Aorta (tissue), 5 donors: ENCODE measurements around the gene ZNF296. TPM values are rescaled to one million over a fixed set of nuclear protein-coding genes. Genes with fewer than 3 reads are reported as not detected.

Experiments
- ATAC-seq: fragments of 200-7000 bp; cut with Tn5 transposase; one replicate; pipeline ENCODE4 v1.9.1; 2022; ENCODE audit warnings: moderate library complexity; ENCODE audit not compliant: low FRiP score
- DNase-seq, 2 donors: peaks; one replicate each; pipeline ENCODE4 v3.0.0-alpha.2; 2020
- H3K27ac ChIP-seq, 2 donors: one replicate each; pipeline ENCODE4 v1.5.1; 2013; ENCODE audit warnings: low read length in 2 of 2, mild to moderate bottlenecking in 2 of 2, moderate library complexity in 2 of 2, control low read depth in 1 of 2, inconsistent platforms in 1 of 2, low read depth in 1 of 2
- H3K27me3 ChIP-seq, 2 donors: one replicate each; pipeline ENCODE4 v1.6.1; 2013; ENCODE audit warnings: control low read depth in 1 of 2, low read length in 1 of 2, mild to moderate bottlenecking in 1 of 2, moderate library complexity in 1 of 2; ENCODE audit not compliant: insufficient read depth in 2 of 2, control insufficient read depth in 1 of 2
- H3K36me3 ChIP-seq, 2 donors: one replicate each; pipeline ENCODE4 v1.6.1; 2013; ENCODE audit warnings: control low read depth in 1 of 2, low read length in 1 of 2, mild to moderate bottlenecking in 1 of 2; ENCODE audit not compliant: insufficient read depth in 2 of 2, control insufficient read depth in 1 of 2
- H3K4me1 ChIP-seq, 2 donors: one replicate each; pipeline ENCODE4 v1.6.1; 2013; ENCODE audit warnings: low read length in 2 of 2, control low read depth in 1 of 2, mild to moderate bottlenecking in 1 of 2, moderate library complexity in 1 of 2; ENCODE audit not compliant: insufficient read depth in 2 of 2, control insufficient read depth in 1 of 2
- H3K4me3 ChIP-seq, 2 donors: one replicate each; pipeline ENCODE4 v1.5.1; 2013; ENCODE audit warnings: low read length in 2 of 2, control low read depth in 1 of 2, mild to moderate bottlenecking in 1 of 2
- H3K9me3 ChIP-seq: one replicate; pipeline ENCODE4 v1.6.1; 2013; ENCODE audit warnings: mild to moderate bottlenecking, low read length; ENCODE audit not compliant: control insufficient read depth
- WGBS, 2 donors: extraction: QIAGEN DNeasy Blood & Tissue Kit; methylation state at CpG; one replicate each; pipeline ENCODE4 v1.1.7; 2013; 5-methylcytosine and 5-hydroxymethylcytosine counted together
- intact Hi-C, 2 donors: fragments of 100-400 bp; cut with DNase I; formaldehyde crosslinking; loops; one replicate each; pipeline versions ENCODE4 v1.14.2 to v1.15.0; 2022
- polyA plus RNA-seq, 2 donors: library from polyadenylated mRNA; stranded (reverse); fragments of 200-250 nt; gene quantifications; one replicate each; pipeline ENCODE4 v1.2.3, GENCODE V29; 2013
- total RNA-seq, 2 donors: library from RNA; stranded (reverse); fragmentation: NEBNext Ultra II Directional; extraction: Animal tissue kit (Norgen Biotek cat#: 25700); gene quantifications; one replicate each; pipeline ENCODE4 v1.2.1, GENCODE V29; 2021
- donor health status: healthy with polysubstance abuse.
- donor health status: Bipolar disorder and iron deficiency.
- donor health status: DM: no; HTN: no; CAD: no.
- donor health status: DM: no; HTN: no; CAD: no.
- donor health status: DM: yes; HTN: yes; CAD: no.

The ZNF296 gene
- total and polyA plus RNA-seq, 4 donors, result 0.19 to 1.1 (median 0.41) TPM

DNA sequence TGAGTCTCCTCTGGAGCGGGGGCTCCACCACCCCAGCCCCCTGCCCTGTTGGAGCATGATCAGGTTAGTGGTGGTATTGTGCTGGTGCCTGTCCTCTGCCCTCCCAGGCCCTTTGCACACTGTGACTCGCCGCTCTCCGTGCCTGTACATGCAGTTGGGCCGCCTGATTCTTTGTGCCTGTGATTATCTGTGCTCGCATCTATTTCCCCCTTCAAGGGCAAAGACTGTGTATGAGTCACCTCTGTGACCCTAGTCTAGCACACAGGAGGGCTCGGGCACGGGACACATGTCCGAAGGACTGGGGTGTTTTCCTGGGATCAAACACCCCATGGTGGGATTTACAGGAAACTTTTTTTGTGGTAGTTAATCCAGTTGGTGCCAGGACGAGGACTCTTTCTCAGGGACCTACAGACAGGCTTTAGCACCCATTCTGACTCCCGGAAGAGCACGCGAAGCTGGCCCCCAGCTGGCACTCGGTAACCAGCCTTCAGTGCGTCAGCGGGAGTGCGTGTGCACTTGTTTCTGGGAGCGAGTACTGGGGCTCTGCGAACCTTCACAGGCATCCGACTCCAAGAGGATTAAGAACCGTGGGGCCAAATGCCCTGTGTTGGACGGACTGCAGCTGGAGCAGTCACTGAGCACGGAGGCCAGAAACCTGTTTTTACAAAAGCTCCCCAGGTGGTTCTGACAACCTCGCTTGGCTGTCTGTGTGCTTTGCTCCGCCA lies 23.4 kb upstream of the ZNF296 start:
- 79 to 80% methylated on average over 25 of the region's 25 CpGs for WGBS, 2 donors
- H3K4me3 ChIP-seq, result no peak overlapping the region
- intact Hi-C loops, result no loop called here
- ATAC-seq (no peak), DNase-seq (no peak)
- H3K36me3 ChIP-seq, result no peaks in the 10 kb centered on the region
- H3K27ac ChIP-seq, result no peak overlapping the region
- H3K27me3 ChIP-seq, result no peaks in the 10 kb centered on the region
- no peaks in the 10 kb centered on the region for H3K9me3 ChIP-seq
- H3K4me1 ChIP-seq, result no peaks in the 10 kb centered on the region

DNA sequence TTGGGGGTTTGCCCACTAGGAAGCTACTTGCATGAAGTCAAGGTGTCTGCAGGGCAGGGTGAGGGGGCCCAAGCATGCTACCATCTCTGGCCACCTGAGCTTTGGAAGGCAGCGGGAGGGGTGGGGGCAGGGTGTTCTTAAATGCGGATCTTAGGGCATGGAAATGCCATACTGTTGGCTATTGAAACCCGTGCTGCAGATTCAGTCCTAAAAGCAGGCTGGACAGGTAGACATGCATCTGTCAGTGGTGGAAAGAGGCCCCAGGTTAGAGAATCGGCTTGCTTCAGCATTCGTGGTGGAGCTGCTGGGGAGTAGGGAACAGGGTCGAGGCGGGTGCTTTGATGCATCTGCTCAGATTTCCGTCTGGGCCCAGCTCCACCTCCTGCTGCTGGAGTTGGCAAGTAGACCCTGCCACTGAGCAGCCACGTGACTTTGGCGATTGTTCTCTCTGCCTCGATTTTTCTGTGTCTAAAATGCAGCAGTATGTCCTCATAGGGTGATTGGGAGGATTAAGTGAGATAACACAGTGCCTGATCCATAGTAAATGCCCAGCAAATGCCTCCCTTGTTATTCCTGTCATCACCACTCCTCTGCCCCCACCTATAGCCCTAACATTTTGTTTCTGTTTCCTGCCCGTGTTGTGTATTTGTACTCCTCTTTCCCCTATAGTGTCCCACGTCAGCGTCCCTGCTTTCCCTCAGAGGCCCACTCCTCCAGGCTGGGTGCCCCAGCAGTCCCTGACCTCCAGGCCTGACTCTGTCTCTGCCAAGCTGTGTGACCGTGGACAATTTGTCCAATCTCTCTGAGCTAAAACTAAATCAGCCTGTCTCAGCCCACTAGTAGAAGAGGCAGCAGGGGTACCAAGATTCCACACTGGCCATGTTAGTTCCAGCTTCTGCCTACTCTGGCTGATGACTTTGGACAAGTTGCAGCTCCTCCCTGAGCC lies 22.5 kb upstream of the ZNF296 start:
- intact Hi-C loops, result no loop called here
- no peaks in the 10 kb centered on the region for H3K36me3 ChIP-seq
- no peak overlapping the region for H3K27ac ChIP-seq
- DNase-seq (no peak), ATAC-seq (peak; percentile 24)
- H3K27me3 ChIP-seq, result no peaks in the 10 kb centered on the region
- no peak overlapping the region for H3K4me3 ChIP-seq
- WGBS, 2 donors, result 50 to 59% methylated on average over 15 of the region's 15 CpGs
- peaks cover 0 to under 1% of the 10 kb centered on the region in 2 donors for H3K4me1 ChIP-seq
- no peaks in the 10 kb centered on the region for H3K9me3 ChIP-seq

DNA sequence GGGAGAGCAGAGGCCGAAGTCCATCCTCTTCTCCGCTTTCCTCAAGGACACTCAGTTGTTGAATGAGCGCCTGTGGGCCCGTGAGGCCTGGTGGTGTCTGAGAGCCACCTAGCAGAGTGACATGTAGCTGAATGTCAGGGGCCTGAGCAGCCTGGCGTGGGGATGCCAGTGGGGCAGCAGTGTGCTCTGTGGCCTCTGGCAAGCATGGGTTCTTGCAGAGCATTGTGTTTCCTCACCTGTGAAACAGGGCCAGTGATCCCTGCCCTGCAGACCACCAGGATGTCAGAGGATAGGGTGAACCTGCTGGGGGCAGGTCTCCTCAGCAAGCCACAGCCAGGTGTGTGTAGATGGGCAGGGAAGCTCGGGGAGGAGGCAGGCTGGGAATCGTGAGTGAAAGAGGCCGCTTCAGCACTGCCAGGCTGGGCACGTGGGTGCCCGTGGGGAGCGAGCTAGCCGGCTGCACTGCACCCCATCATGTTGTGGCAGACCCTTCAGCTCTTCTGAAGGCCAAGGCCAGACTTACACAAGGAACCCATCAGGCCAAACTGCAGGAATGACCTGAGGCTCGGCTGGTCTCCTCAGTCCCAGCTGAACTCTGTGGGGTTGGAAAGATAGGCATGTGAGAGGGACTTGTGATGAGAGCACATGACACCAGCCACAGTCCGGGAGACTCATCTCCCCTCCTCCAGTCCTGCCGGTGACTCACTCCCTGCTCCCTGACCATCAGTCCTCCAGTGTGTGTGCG lies 21.7 kb upstream of the ZNF296 start:
- ATAC-seq, result peak; percentile 20
- no peak overlapping the region for H3K27ac ChIP-seq

DNA sequence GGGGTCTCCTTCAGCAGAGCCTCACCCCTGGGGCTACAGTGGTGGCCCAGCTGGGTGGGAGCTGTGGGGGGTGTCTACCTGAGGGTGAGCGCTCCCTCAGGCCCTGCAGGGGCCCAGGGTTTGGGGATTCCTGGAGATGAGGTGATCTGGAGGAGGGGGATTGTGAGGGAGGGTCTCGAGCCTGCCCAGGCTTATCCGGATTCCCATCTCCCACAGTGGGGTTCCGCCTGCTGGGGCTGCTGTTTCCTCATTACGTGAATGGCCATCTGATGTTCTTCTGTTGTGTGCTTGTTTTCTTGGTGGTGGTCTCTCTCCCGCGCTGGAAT lies 21.1 kb upstream of the ZNF296 start:
- H3K4me1 ChIP-seq, result peaks cover 0 to 2% of the 10 kb centered on the region in 2 donors
- no peak overlapping the region for H3K4me3 ChIP-seq
- intact Hi-C loops, result no loop called here
- H3K27me3 ChIP-seq, result no peaks in the 10 kb centered on the region
- H3K36me3 ChIP-seq, result no peaks in the 10 kb centered on the region
- no peak overlapping the region for H3K27ac ChIP-seq
- 71 to 82% methylated on average over 7 of the region's 7 CpGs for WGBS, 2 donors
- ATAC-seq, result no peak
- no peak for DNase-seq
- no peaks in the 10 kb centered on the region for H3K9me3 ChIP-seq

More for the DNA sequence above, 21.7 kb upstream of the ZNF296 start:
- peak in 1 of 2 donors; percentile 77 for DNase-seq
- Histone ChIP-seq H3K9me3 (no peaks in the 10 kb centered on the region), H3K36me3 (no peaks in the 10 kb centered on the region), H3K4me3 (no peak overlapping the region), H3K4me1 (peaks cover 0 to 2% of the 10 kb centered on the region in 2 donors), H3K27me3 (no peaks in the 10 kb centered on the region)
- intact Hi-C loops, result no loop called here
- WGBS, 2 donors, result 67 to 68% methylated on average over 16 of the region's 16 CpGs

DNA sequence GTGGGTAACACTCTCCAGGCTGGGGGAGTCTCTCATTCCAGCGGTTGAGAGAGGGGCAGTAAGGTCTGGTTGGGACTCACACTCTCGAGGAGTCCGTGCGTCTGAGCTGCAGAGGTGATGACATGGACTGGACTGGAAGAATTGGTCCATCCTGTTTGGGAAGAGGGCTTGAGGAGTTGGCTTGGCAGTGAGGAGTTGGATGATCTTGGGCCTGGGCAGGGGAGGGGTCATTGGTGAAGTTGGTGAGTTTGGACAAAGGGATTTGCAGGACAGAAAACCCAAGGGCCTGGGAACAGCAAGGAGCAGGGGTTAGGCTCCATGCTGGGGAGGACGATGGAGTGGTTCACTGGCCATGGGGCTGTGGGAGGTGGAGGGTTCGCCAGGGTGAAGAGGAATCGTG lies 20.4 kb upstream of the ZNF296 start:
- H3K27ac ChIP-seq, result no peak overlapping the region
- WGBS, 2 donors, result 82 to 84% methylated on average over 7 of the region's 7 CpGs
- DNase-seq (no peak), ATAC-seq (no peak)
- no peaks in the 10 kb centered on the region for H3K27me3 ChIP-seq
- no peaks in the 10 kb centered on the region for H3K9me3 ChIP-seq
- peaks cover 0 to 2% of the 10 kb centered on the region in 2 donors for H3K4me1 ChIP-seq
- intact Hi-C loops, result no loop called here
- no peak overlapping the region for H3K4me3 ChIP-seq
- no peaks in the 10 kb centered on the region for H3K36me3 ChIP-seq

DNA sequence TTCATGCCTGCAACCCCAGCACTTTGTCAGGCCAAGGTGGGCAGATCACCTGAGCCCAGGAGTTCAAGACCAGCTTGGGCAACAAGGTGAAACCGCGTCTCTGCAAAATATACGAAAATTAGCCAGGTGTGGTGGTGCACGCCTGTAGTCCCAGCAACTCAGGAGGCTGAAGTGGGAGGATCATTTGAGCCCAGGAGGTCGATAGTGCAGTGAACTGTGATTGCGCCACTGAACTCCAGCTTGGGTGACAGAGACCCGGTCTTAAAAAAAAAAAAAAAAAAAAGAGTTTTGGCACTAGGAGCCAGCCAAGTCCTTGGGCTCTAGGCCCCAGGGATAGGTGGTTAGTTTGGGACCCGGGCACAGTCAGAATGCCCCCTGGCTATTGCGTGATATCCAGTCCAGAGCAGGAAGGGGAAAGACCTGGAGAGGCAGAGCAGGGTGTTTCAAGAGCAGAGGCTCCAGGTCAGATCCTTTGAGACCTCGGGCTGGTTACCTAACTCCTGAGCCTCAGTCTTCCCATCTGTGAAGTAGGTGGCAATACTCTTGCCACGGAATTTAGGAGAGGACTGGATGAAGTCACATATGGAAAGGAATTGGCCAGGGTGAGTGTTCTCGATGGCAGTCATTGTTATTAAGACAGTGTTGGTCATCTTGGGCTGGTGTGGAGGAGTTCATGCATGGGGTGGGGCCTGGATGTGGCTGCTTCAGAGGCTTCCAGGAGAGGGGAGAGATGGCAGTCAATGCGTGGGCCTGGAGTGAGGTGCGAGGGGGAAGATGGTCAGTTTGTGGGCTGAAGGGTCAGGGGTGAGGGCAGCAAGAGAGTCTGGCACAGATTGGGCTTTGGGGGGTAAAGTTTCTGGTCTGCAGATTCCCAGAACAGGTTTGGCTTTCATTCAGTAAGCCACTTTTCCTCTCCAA lies 19.5 kb upstream of the ZNF296 start:
- Histone ChIP-seq H3K4me1 (peaks cover 0 to 2% of the 10 kb centered on the region in 2 donors), H3K27me3 (no peaks in the 10 kb centered on the region), H3K27ac (no peak overlapping the region), H3K4me3 (no peak overlapping the region), H3K36me3 (no peaks in the 10 kb centered on the region), H3K9me3 (no peaks in the 10 kb centered on the region)
- DNase-seq, result no peak
- ATAC-seq, result no peak
- WGBS, 2 donors, result 90 to 91% methylated on average over 14 of the region's 14 CpGs
- intact Hi-C loops, result no loop called here

DNA sequence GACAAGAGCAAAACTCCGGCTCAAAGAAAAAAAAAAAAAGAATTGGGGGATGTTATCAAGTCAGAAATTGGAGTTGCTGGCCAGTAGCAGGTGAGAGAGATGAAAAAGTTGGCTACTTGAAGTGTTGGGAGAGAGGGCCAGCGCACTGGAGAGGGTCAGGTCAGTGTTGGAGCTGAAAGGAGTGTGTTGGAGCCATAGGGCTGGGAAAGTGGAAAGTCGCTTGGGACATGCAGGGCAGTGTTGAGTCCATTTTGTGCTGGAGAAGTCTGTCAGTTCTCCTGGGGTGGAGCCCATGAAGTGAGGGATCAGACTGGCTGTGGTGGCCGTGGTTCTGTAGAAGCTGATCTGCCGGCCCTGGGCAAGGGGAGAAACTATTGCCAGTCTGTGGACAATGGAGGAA lies 18.4 kb upstream of the ZNF296 start:
- no peak for DNase-seq
- intact Hi-C loops, result loop anchor here in 1 of 2 donors (5.0 kb wide), 1 partner anchor 83 kb away; the partner anchor contains the start of genes BLOC1S3 and TRAPPC6A
- WGBS, 2 donors, result 81% methylated on average over 5 of the region's 5 CpGs

DNA sequence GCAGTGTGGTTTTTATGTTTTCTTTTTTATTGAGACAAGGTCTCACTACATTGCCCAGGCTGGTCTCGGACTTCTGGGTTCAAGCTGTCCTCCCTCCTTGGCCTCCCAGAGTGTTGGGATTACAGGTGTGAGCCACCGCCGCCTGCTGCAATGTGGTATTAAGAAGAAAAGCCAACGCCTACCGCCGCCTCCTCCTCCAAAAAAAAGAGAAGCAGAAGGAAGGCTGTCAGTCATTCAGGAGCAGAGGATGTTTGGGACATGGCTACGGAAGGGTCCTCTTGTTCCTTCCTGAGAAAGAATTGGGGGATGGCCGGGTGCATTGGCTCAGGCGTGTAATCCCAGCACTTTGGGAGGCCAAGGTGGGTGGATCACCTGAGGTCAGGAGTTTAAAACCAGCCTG lies 17.9 kb upstream of the ZNF296 start:
- Histone ChIP-seq H3K9me3 (no peaks in the 10 kb centered on the region), H3K36me3 (no peaks in the 10 kb centered on the region), H3K4me3 (no peak overlapping the region), H3K4me1 (peaks cover 0 to 2% of the 10 kb centered on the region in 2 donors), H3K27me3 (no peaks in the 10 kb centered on the region), H3K27ac (no peak overlapping the region)
- no peak for ATAC-seq
- 77 to 82% methylated on average over 9 of the region's 9 CpGs for WGBS, 2 donors
- DNase-seq, result no peak
- intact Hi-C loops, result loop anchor here in 1 of 2 donors (5.0 kb wide), 1 partner anchor 83 kb away; the partner anchor contains the start of genes BLOC1S3 and TRAPPC6A

More for the DNA sequence above, 18.4 kb upstream of the ZNF296 start:
- no peak overlapping the region for H3K4me3 ChIP-seq
- no peaks in the 10 kb centered on the region for H3K36me3 ChIP-seq
- peaks cover 0 to 2% of the 10 kb centered on the region in 2 donors for H3K4me1 ChIP-seq
- no peak for ATAC-seq
- H3K9me3 ChIP-seq, result no peaks in the 10 kb centered on the region
- no peak overlapping the region for H3K27ac ChIP-seq
- H3K27me3 ChIP-seq, result no peaks in the 10 kb centered on the region
